Cardiac fibroblast (primary cell): ENCODE results near the gene ATP9B.

Experiments
- DNase-seq, 2 donors: peaks; one replicate each; pipeline versions ENCODE4 v3.0.0 to v3.0.0-alpha.2; 2010; ENCODE audit warnings: low read depth in 2 of 2
- H3K4me3 ChIP-seq, 2 donors: replicated peaks in 1 of 2; 1 replicate in 1 of 2; 2 replicates in 1 of 2; pipeline ENCODE4 v1.5.1; 2011; ENCODE audit warnings: low read depth in 2 of 2, low read length in 2 of 2, mild to moderate bottlenecking in 2 of 2, moderate library complexity in 1 of 2
- CTCF ChIP-seq: IDR thresholded peaks from one replicate; pipeline ENCODE4 v1.5.1; 2011; ENCODE audit warnings: low read depth, mild to moderate bottlenecking, low read length, inconsistent platforms

The ATP9B gene

GRCh38 chr18:79068937-79069716 is at the start of gene ATP9B:
ATP9B (plus strand) TSS chr18:79069394; CDS start chr18:79069411, 17 bp downstream.
- peak within 1 kb of the TSS; percentile 60 to 76 for H3K4me3 ChIP-seq
- DNase-seq: peak; percentile 98 to 99
- TF ChIP-seq CTCF: no peak

- DNase-seq: no peak
- no peak overlapping the region for H3K4me3 ChIP-seq
- no peak for TF ChIP-seq CTCF
Measured at GRCh38 chr18:79019881-79020280, 49.3 kb upstream of the ATP9B start.

- no peak for TF ChIP-seq CTCF
- H3K4me3 ChIP-seq: no peak overlapping the region
- DNase-seq: no peak
Measured at GRCh38 chr18:79022603-79023002, 46.6 kb upstream of the ATP9B start.

- TF ChIP-seq CTCF: no peak
- DNase-seq: no peak
- no peak overlapping the region for H3K4me3 ChIP-seq
Measured at GRCh38 chr18:79026491-79026890, 42.7 kb upstream of the ATP9B start.

- TF ChIP-seq CTCF: no peak
- DNase-seq: no peak
- no peak overlapping the region for H3K4me3 ChIP-seq
Measured at GRCh38 chr18:79030680-79031079, 38.5 kb upstream of the ATP9B start.

- TF ChIP-seq CTCF: no peak
- DNase-seq: no peak
- no peak overlapping the region for H3K4me3 ChIP-seq
Measured at GRCh38 chr18:79042276-79042675, 26.9 kb upstream of the ATP9B start.

GRCh38 chr18:79043288-79043687 is 25.9 kb upstream of the ATP9B start:
- TF ChIP-seq CTCF: no peak
- H3K4me3 ChIP-seq: no peak overlapping the region
- no peak for DNase-seq
